ENCODE measurements around the gene SLC9A4. TPM values are rescaled to one million over a fixed set of nuclear protein-coding genes. Genes with fewer than 3 reads are reported as not detected.

Gene SLC9A4
- total and polyA plus RNA-seq, 2 donors (not counting 1 experiment from before 2014, with no cell fraction given) = 0.20 TPM; not detected in 1

- no peaks in the 10 kb centered on the region for H4K20me1 ChIP-seq (ENCODE audit: control insufficient read depth, insufficient read depth, low read length, poor library complexity, severe bottlenecking)
- H3K9ac ChIP-seq (ENCODE audit: low read length) = no peak overlapping the region
- H3K9me3 Mint-ChIP-seq (ENCODE audit: insufficient read depth) = peaks cover 5% of the 10 kb centered on the region
- peak overlapping the region; percentile 37 for H3K4me2 ChIP-seq (replicated peaks; ENCODE audit: low read depth, low read length, poor library complexity, severe bottlenecking)
- H3K9me3 ChIP-seq (ENCODE audit: control extremely low read depth in 1 of 3, control insufficient read depth in 2 of 3, insufficient read depth in 1 of 3, low read length in 2 of 3) = no peaks in the 10 kb centered on the region
- CTCF ChIA-PET = no interaction called here
- H3K4me3 ChIP-seq (ENCODE audit: control extremely low read depth in 1 of 5, extremely low read depth in 1 of 5, insufficient read depth in 1 of 5, low read depth in 2 of 5, low read length in 4 of 5) = no peak overlapping the region
- peaks cover 5% of the 10 kb centered on the region for H3K4me1 Mint-ChIP-seq
- H2AFZ ChIP-seq (ENCODE audit: insufficient read depth, low read depth, low read length, poor library complexity, severe bottlenecking) = peak overlapping the region; percentile 46
- H3K36me3 ChIP-seq (replicated peaks in 1 of 2; ENCODE audit: control extremely low read depth in 1 of 2, control insufficient read depth in 1 of 2, extremely low read depth in 1 of 2, insufficient read depth in 2 of 2, low read length in 1 of 2) = no peaks in the 10 kb centered on the region
- no peaks in the 10 kb centered on the region for H3K4me1 ChIP-seq (ENCODE audit: control insufficient read depth in 2 of 2, insufficient read depth in 2 of 2, low read length in 2 of 2)
- peak overlapping the region; percentile 49 for H3K4me3 Mint-ChIP-seq
- DNase-seq = peak; percentile 9
- peaks cover 0 to 2% (median 0%) of the 10 kb centered on the region in 4 experiments for H3K27me3 ChIP-seq (replicated peaks in 1 of 4; ENCODE audit: control extremely low read depth in 1 of 4, control insufficient read depth in 3 of 4, insufficient read depth in 4 of 4, low read length in 3 of 4)
- no peak overlapping the region for H3K27ac ChIP-seq (ENCODE audit: low read length in 2 of 2)
- ATAC-seq (ENCODE audit: low read depth) = no peak
- TF ChIP-seq CTCF (IDR thresholded peaks at IDR 0.05) (no peak), EZH2 (IDR thresholded peaks at IDR 0.05; ENCODE audit: borderline replicate concordance, insufficient read depth, low read depth, low read length, poor library complexity, severe bottlenecking) (no peak)
- H3K27ac Mint-ChIP-seq = no peak overlapping the region
- POLR2A ChIA-PET = no interaction called here
- no peaks in the 10 kb centered on the region for H3K79me2 ChIP-seq (ENCODE audit: control insufficient read depth, insufficient read depth, low read length)
- intact Hi-C loops (cut with micrococcal nuclease) = no loop called here
- no peaks in the 10 kb centered on the region for H3K27me3 Mint-ChIP-seq
Measured at GRCh38 chr2:102581911-102582310, 108.9 kb downstream of the SLC9A4 start.

GRCh38 chr2:102582845-102583244 is 109.8 kb downstream of the SLC9A4 start:
- H3K27ac Mint-ChIP-seq = no peak overlapping the region
- no peak for ATAC-seq (ENCODE audit: low read depth)
- H3K36me3 ChIP-seq (replicated peaks in 1 of 2; ENCODE audit: control extremely low read depth in 1 of 2, control insufficient read depth in 1 of 2, extremely low read depth in 1 of 2, insufficient read depth in 2 of 2, low read length in 1 of 2) = no peaks in the 10 kb centered on the region
- WGBS (ENCODE audit: insufficient coverage) = no CpG with 5 or more reads among the region's 2 CpGs
- no peak overlapping the region for H3K4me3 ChIP-seq (ENCODE audit: control extremely low read depth in 1 of 5, extremely low read depth in 1 of 5, insufficient read depth in 1 of 5, low read depth in 2 of 5, low read length in 4 of 5)
- no peak for DNase-seq
- peaks cover 5% of the 10 kb centered on the region for H3K4me1 Mint-ChIP-seq
- H3K4me1 ChIP-seq (ENCODE audit: control insufficient read depth in 2 of 2, insufficient read depth in 2 of 2, low read length in 2 of 2) = no peaks in the 10 kb centered on the region
- no peak overlapping the region for H3K4me2 ChIP-seq (replicated peaks; ENCODE audit: low read depth, low read length, poor library complexity, severe bottlenecking)
- H3K9me3 Mint-ChIP-seq (ENCODE audit: insufficient read depth) = peaks cover 5% of the 10 kb centered on the region
- H3K9me3 ChIP-seq (ENCODE audit: control extremely low read depth in 1 of 3, control insufficient read depth in 2 of 3, insufficient read depth in 1 of 3, low read length in 2 of 3) = no peaks in the 10 kb centered on the region
- TF ChIP-seq CTCF (IDR thresholded peaks at IDR 0.05) (no peak), EZH2 (IDR thresholded peaks at IDR 0.05; ENCODE audit: borderline replicate concordance, insufficient read depth, low read depth, low read length, poor library complexity, severe bottlenecking) (no peak)
- peaks cover 4% of the 10 kb centered on the region for H3K27me3 Mint-ChIP-seq
- no peaks in the 10 kb centered on the region for H4K20me1 ChIP-seq (ENCODE audit: control insufficient read depth, insufficient read depth, low read length, poor library complexity, severe bottlenecking)
- no peak overlapping the region for H3K4me3 Mint-ChIP-seq
- no peak overlapping the region for H3K27ac ChIP-seq (ENCODE audit: low read length in 2 of 2)
- ChIA-PET CTCF (no interaction called here), POLR2A (no interaction called here)
- peaks cover 0 to 2% (median 0%) of the 10 kb centered on the region in 4 experiments for H3K27me3 ChIP-seq (replicated peaks in 1 of 4; ENCODE audit: control extremely low read depth in 1 of 4, control insufficient read depth in 3 of 4, insufficient read depth in 4 of 4, low read length in 3 of 4)
- intact Hi-C loops (cut with micrococcal nuclease) = no loop called here
- H2AFZ ChIP-seq (ENCODE audit: insufficient read depth, low read depth, low read length, poor library complexity, severe bottlenecking) = no peak overlapping the region
- H3K9ac ChIP-seq (ENCODE audit: low read length) = no peak overlapping the region
- no peaks in the 10 kb centered on the region for H3K79me2 ChIP-seq (ENCODE audit: control insufficient read depth, insufficient read depth, low read length)

Small RNA genes lying within 50 kb of the gene (small RNA-seq; reads per million reads assigned to genes)
- gene MIR4772 (ENCODE audit: insufficient read length, low read depth, low replicate concordance) = not detected

Other genes starting within 250 kb of the SLC9A4 start
- gene IL1RL1, start 161.7 kb upstream of the SLC9A4 start, total RNA-seq = not detected in 2 replicates
- not detected in 2 replicates for gene IL1RL1, start 161.7 kb upstream of the SLC9A4 start, polyA plus RNA-seq
- 1.1 and 2.4 TPM in 2 replicates for gene IL18R1, start 117.4 kb upstream of the SLC9A4 start, total RNA-seq
- gene IL18R1, start 117.4 kb upstream of the SLC9A4 start, polyA plus RNA-seq = 1.1 TPM in 2 replicates
- gene IL18RAP, start 50.1 kb upstream of the SLC9A4 start, total RNA-seq = 0.61 and 1.4 TPM in 2 replicates
- gene IL18RAP, start 50.1 kb upstream of the SLC9A4 start, polyA plus RNA-seq = 0.22 and 0.33 TPM in 2 replicates
- not detected in 2 replicates for gene SLC9A2, start 146.3 kb downstream of the SLC9A4 start, total RNA-seq
- gene SLC9A2, start 146.3 kb downstream of the SLC9A4 start, polyA plus RNA-seq = not detected in 2 replicates

Measured in B cell (primary cell).